ENCODE measurements around the gene CLEC4F. TPM values are rescaled to one million over a fixed set of nuclear protein-coding genes. Genes with fewer than 3 reads are reported as not detected.

Gene CLEC4F
- total RNA-seq, 2 experiments from 2014 or later, result not detected

GRCh38 chr2:70775141-70775540, 45.3 kb downstream of the CLEC4F start:
- no peak for ATAC-seq
- CTCF ChIA-PET, result interaction anchor here (0.9 to 1.7 kb wide), 5 partner anchors 9 to 136 kb away, joined by 3 to 4 read pairs (median 3); no protein-coding TSS in a partner anchor

GRCh38 chr2:70772486-70773155, 47.8 kb downstream of the CLEC4F start:
- Mint-ChIP-seq H3K27me3 (peaks cover 40% of the 10 kb centered on the region), H3K9me3 (no peaks in the 10 kb centered on the region), H3K36me3 (ENCODE audit: low read depth) (no peaks in the 10 kb centered on the region), H3K4me3 (no peak overlapping the region), H3K4me1 (ENCODE audit: low read depth) (peaks cover 5% of the 10 kb centered on the region), H3K27ac (no peak overlapping the region)
- ChIA-PET CTCF (interaction anchor here (1.1 to 2.1 kb wide), 4 partner anchors 13 to 18 kb away, joined by 3 to 7 read pairs (median 3); partner anchors contain the start of gene FIGLA), POLR2A (no interaction called here)
- DNase-seq, result no peak
- intact Hi-C loops (cut with micrococcal nuclease), result no loop called here
- TF ChIP-seq CTCF (IDR thresholded peaks at IDR 0.05), result no peak
- no peak for ATAC-seq

More at GRCh38 chr2:70775141-70775540, 45.3 kb downstream of the CLEC4F start:
- POLR2A ChIA-PET, result no interaction called here
- H3K9me3 Mint-ChIP-seq, result no peaks in the 10 kb centered on the region
- H3K27ac Mint-ChIP-seq, result no peak overlapping the region
- DNase-seq, result no peak
- H3K27me3 Mint-ChIP-seq, result peaks cover 26% of the 10 kb centered on the region
- no peak for TF ChIP-seq CTCF (IDR thresholded peaks at IDR 0.05)
- H3K4me3 Mint-ChIP-seq, result no peak overlapping the region
- intact Hi-C loops (cut with micrococcal nuclease), result no loop called here
- no peaks in the 10 kb centered on the region for H3K36me3 Mint-ChIP-seq (ENCODE audit: low read depth)
- no peaks in the 10 kb centered on the region for H3K4me1 Mint-ChIP-seq (ENCODE audit: low read depth)

- peaks cover 7% of the 10 kb centered on the region for H3K4me1 Mint-ChIP-seq (ENCODE audit: low read depth)
- ATAC-seq (no peak), DNase-seq (peak; percentile 24)
- ChIA-PET CTCF (interaction anchor here (1.0 to 2.1 kb wide), 4 partner anchors 9 to 124 kb away, joined by 3 to 7 read pairs (median 4); no protein-coding TSS in a partner anchor), POLR2A (interaction anchor here (0.6 kb wide), 1 partner anchor 220 kb away, joined by 3 read pairs; no protein-coding TSS in a partner anchor)
- no peaks in the 10 kb centered on the region for H3K9me3 Mint-ChIP-seq
- no peak overlapping the region for H3K27ac Mint-ChIP-seq
- H3K4me3 Mint-ChIP-seq, result no peak overlapping the region
- no peaks in the 10 kb centered on the region for H3K36me3 Mint-ChIP-seq (ENCODE audit: low read depth)
- H3K27me3 Mint-ChIP-seq, result peaks cover 41% of the 10 kb centered on the region
- intact Hi-C loops (cut with micrococcal nuclease), result no loop called here
- no peak for TF ChIP-seq CTCF (IDR thresholded peaks at IDR 0.05)
Measured at GRCh38 chr2:70771446-70771845, 49.0 kb downstream of the CLEC4F start.

GRCh38 chr2:70769450-70769849, 50.9 kb downstream of the CLEC4F start:
- no peak overlapping the region for H3K27ac Mint-ChIP-seq
- ATAC-seq, result no peak
- DNase-seq, result no peak
- peaks cover 41% of the 10 kb centered on the region for H3K27me3 Mint-ChIP-seq
- TF ChIP-seq CTCF (IDR thresholded peaks at IDR 0.05), result no peak
- intact Hi-C loops (cut with micrococcal nuclease), result no loop called here
- CTCF ChIA-PET, result interaction anchor here (0.8 to 2.7 kb wide), 11 partner anchors 9 to 429 kb away, joined by 3 to 17 read pairs (median 5); partner anchors contain the start of gene FIGLA
- POLR2A ChIA-PET, result interaction anchor here (1.2 kb wide), 1 partner anchor 94 kb away, joined by 5 read pairs; no protein-coding TSS in a partner anchor
- H3K9me3 Mint-ChIP-seq, result no peaks in the 10 kb centered on the region
- H3K4me3 Mint-ChIP-seq, result no peak overlapping the region
- no peaks in the 10 kb centered on the region for H3K36me3 Mint-ChIP-seq (ENCODE audit: low read depth)
- peaks cover 9% of the 10 kb centered on the region for H3K4me1 Mint-ChIP-seq (ENCODE audit: low read depth)

- H3K27me3 Mint-ChIP-seq, result peaks cover 34% of the 10 kb centered on the region
- H3K4me3 Mint-ChIP-seq, result peak overlapping the region; percentile 63
- CTCF ChIA-PET, result interaction anchor here (0.6 to 2.7 kb wide), 19 partner anchors 9 to 563 kb away, joined by 3 to 17 read pairs (median 4); partner anchors contain the start of genes FIGLA and ZNF638
- no peaks in the 10 kb centered on the region for H3K36me3 Mint-ChIP-seq (ENCODE audit: low read depth)
- POLR2A ChIA-PET, result interaction anchor here (0.6 to 1.5 kb wide), 4 partner anchors 12 to 112 kb away, joined by 3 to 6 read pairs (median 4); no protein-coding TSS in a partner anchor
- H3K27ac Mint-ChIP-seq, result no peak overlapping the region
- peaks cover 9% of the 10 kb centered on the region for H3K4me1 Mint-ChIP-seq (ENCODE audit: low read depth)
- no peak for TF ChIP-seq CTCF (IDR thresholded peaks at IDR 0.05)
- intact Hi-C loops (cut with micrococcal nuclease), result no loop called here
- no peak for DNase-seq
- no peak for ATAC-seq
- H3K9me3 Mint-ChIP-seq, result no peaks in the 10 kb centered on the region
Measured at GRCh38 chr2:70768590-70769085, 51.8 kb downstream of the CLEC4F start.
